Parathyroid adenoma (tissue), 2 donors: ENCODE results near the gene AFG1L.

Source experiments
- H2AFZ ChIP-seq: fragments of 300-600 bp; sonication (generic); one replicate; pipeline ENCODE4 v1.7.0; 2017; ENCODE audit warnings: antibody characterized with exemption, mild to moderate bottlenecking
- H3K27ac ChIP-seq: fragments of 300-600 bp; sonication (generic); one replicate; pipeline ENCODE4 v1.7.0; 2017
- H3K27me3 ChIP-seq: fragments of 300-600 bp; sonication (generic); one replicate; pipeline ENCODE4 v1.7.0; 2017; ENCODE audit warnings: low read length; ENCODE audit not compliant: control insufficient read depth, insufficient read depth
- H3K36me3 ChIP-seq: fragments of 300-600 bp; sonication (generic); one replicate; pipeline ENCODE4 v1.7.0; 2017; ENCODE audit warnings: low read length; ENCODE audit not compliant: control insufficient read depth, insufficient read depth
- H3K4me1 ChIP-seq: fragments of 300-600 bp; sonication (generic); one replicate; pipeline ENCODE4 v1.7.0; 2017; ENCODE audit warnings: control low read depth
- H3K4me2 ChIP-seq: fragments of 300-600 bp; sonication (generic); one replicate; pipeline ENCODE4 v1.7.0; 2017; ENCODE audit warnings: low read length
- H3K4me3 ChIP-seq: fragments of 300-600 bp; sonication (generic); one replicate; pipeline ENCODE4 v1.7.0; 2017; ENCODE audit warnings: low read depth, low read length
- H3K79me2 ChIP-seq: fragments of 300-600 bp; sonication (generic); one replicate; pipeline ENCODE4 v1.7.0; 2017; ENCODE audit warnings: control low read depth
- H3K9ac ChIP-seq: fragments of 300-600 bp; sonication (generic); one replicate; pipeline ENCODE4 v1.7.0; 2017; ENCODE audit warnings: mild to moderate bottlenecking
- H3K9me3 ChIP-seq: fragments of 300-600 bp; sonication (generic); one replicate; pipeline ENCODE4 v1.7.0; 2017; ENCODE audit warnings: low read length; ENCODE audit not compliant: control insufficient read depth
- TF ChIP-seq, protein P1 (sequence below): fragments of 300-600 bp; sonication (generic); IDR thresholded peaks from one replicate; pipeline ENCODE4 v1.7.0; 2017; ENCODE audit warnings: antibody characterized with exemption, mild to moderate bottlenecking
- donor health status: primary hyperparathyroidism.

The AFG1L gene

DNA sequence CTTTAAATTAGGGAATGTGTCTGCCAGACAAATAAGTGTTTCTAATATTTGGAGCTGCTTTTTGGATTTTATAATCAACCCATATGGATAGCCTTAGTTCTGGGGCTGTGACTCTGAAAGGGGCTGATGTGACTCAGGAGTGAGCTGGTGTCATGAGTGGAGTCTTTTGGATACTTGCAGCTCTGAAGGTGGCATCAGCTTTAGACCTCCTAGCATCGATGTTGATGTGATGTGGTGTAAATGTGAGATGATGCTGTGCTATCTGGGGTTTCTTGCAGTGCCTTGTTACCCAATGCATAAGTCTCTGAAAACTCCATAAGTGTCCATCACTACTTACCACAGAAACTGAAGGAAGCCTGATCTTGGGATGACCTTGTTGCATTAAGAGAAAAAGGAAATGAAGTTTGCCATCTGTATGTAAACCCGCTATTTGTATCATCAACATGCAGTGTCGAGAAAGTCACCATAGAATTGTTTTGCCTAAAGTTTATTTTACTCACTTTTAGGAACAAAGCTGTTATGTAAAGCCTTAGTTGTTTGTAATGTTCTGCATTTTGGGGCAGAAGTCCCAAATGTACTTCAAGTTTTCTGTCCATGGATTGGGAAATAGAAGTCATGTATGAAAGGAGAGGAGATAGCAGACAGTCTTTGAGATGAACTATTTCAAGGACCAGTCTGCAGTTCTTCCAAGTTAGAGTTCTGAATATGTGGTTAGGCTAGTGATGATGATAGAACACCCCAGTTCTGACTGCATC is 273.9 kb downstream of the AFG1L start:
- H3K27ac ChIP-seq: no peak overlapping the region
- H3K9me3 ChIP-seq: no peaks in the 10 kb centered on the region
- no peak overlapping the region for H2AFZ ChIP-seq
- H3K79me2 ChIP-seq: peaks cover 65% of the 10 kb centered on the region
- no peaks in the 10 kb centered on the region for H3K27me3 ChIP-seq
- H3K4me2 ChIP-seq: no peak overlapping the region
- H3K4me1 ChIP-seq: peaks cover 24% of the 10 kb centered on the region
- H3K9ac ChIP-seq: no peak overlapping the region
- H3K36me3 ChIP-seq: no peaks in the 10 kb centered on the region
- no peak overlapping the region for H3K4me3 ChIP-seq
- TF ChIP-seq, protein P1, sequence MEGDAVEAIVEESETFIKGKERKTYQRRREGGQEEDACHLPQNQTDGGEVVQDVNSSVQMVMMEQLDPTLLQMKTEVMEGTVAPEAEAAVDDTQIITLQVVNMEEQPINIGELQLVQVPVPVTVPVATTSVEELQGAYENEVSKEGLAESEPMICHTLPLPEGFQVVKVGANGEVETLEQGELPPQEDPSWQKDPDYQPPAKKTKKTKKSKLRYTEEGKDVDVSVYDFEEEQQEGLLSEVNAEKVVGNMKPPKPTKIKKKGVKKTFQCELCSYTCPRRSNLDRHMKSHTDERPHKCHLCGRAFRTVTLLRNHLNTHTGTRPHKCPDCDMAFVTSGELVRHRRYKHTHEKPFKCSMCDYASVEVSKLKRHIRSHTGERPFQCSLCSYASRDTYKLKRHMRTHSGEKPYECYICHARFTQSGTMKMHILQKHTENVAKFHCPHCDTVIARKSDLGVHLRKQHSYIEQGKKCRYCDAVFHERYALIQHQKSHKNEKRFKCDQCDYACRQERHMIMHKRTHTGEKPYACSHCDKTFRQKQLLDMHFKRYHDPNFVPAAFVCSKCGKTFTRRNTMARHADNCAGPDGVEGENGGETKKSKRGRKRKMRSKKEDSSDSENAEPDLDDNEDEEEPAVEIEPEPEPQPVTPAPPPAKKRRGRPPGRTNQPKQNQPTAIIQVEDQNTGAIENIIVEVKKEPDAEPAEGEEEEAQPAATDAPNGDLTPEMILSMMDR: no peak

DNA sequence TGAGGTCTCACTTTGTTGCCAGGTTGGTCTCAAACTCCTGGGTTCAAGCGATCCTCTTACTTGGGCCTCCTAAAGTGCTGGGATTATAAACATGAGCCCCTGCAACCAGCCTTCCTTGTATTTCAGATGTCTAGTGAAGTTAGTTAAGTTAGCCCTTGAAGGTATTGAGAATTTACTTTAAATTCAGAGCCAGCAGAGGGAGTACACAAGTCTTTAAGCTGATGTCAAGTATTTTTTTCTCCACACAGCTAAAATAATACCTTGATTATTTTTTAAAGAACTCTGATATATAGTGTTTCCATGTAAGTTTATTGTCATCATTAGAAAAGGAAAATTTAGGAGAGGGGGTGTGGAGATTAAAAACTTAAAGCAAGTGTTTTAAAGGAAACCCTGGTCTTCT is 275.7 kb downstream of the AFG1L start:
- Histone ChIP-seq H3K4me2 (no peak overlapping the region), H3K79me2 (peaks cover 67% of the 10 kb centered on the region), H2AFZ (no peak overlapping the region), H3K9ac (no peak overlapping the region), H3K4me3 (no peak overlapping the region), H3K36me3 (no peaks in the 10 kb centered on the region), H3K4me1 (peaks cover 12% of the 10 kb centered on the region), H3K27me3 (no peaks in the 10 kb centered on the region), H3K27ac (no peak overlapping the region), H3K9me3 (no peaks in the 10 kb centered on the region)
- TF ChIP-seq, protein P1: no peak

DNA sequence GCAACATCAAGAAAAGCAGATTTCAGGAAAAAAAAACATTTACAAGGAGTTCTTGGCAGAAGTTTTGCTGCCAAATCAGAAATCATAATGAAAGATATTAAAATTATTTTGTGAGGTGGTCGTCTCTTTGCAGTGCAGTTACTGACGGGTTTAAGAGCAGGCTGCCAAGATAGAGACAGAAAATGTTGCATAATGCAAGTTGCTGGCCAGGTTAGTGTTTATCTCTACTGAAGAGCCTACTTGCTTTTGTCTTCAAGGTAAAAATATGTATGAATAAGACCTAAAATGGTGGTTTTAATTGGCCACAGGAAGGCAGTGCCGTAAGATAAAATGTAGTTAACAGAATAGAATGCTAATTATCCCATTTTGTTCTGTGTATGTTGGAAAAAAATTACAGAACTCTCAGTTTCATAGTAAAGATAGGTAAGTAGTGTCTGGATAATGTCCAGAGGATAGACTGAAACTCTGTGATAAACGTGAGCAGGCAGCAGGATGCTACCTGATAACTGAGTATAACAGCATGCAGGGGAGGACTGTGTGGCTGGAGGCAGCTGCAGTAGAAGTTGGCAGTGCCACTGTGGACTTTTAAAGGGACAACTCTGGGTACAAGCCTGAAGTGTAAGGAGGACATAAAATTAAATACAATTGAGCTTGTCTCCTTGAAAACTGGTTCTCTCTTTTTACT is 279.7 kb downstream of the AFG1L start:
- no peak overlapping the region for H3K4me3 ChIP-seq
- H3K36me3 ChIP-seq: no peaks in the 10 kb centered on the region
- no peak overlapping the region for H3K4me2 ChIP-seq
- H3K27ac ChIP-seq: no peak overlapping the region
- peaks cover 41% of the 10 kb centered on the region for H3K79me2 ChIP-seq
- TF ChIP-seq, protein P1: no peak
- peaks cover 31% of the 10 kb centered on the region for H3K4me1 ChIP-seq
- H3K9me3 ChIP-seq: no peaks in the 10 kb centered on the region
- H2AFZ ChIP-seq: no peak overlapping the region
- H3K27me3 ChIP-seq: no peaks in the 10 kb centered on the region
- no peak overlapping the region for H3K9ac ChIP-seq
